HG02981 (cell line): Measurements from ENCODE around the gene DDX54.
"Not testable (repeated sequence)": the region's sequence is repeated elsewhere in the genome, so short reads cannot be mapped to it uniquely, and the experiment has no call there.

Experiments
- ATAC-seq: cut with Tn5 transposase; IDR thresholded peaks from one replicate; pipeline ENCODE4 v1.9.1; 2021; ENCODE audit warnings: mild to moderate bottlenecking, moderate library complexity; ENCODE audit not compliant: unreplicated experiment

The DDX54 gene

GRCh38 chr12:113220593-113221180 lies 35.4 kb upstream of the DDX54 start:
- no peak for ATAC-seq

DNA sequence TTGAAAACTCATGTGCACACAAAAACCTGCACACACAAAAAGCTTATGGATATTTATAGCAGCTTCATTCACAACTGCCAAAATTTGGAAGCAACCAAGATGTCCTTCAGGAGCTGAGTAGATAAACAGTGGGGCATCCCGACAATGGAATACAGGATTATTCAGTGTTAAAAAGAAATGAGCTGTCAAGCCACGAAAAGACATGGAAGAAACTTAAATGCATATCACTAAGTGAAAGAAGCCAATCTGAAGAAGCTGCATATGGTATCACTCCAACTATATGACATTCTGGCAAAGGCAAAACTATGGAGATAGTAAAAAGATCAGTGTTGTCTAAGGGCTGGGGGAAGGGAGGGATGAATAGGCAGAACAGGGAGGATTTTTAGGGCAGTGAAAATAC lies 30.7 kb upstream of the DDX54 start:
- no peak for ATAC-seq

DNA sequence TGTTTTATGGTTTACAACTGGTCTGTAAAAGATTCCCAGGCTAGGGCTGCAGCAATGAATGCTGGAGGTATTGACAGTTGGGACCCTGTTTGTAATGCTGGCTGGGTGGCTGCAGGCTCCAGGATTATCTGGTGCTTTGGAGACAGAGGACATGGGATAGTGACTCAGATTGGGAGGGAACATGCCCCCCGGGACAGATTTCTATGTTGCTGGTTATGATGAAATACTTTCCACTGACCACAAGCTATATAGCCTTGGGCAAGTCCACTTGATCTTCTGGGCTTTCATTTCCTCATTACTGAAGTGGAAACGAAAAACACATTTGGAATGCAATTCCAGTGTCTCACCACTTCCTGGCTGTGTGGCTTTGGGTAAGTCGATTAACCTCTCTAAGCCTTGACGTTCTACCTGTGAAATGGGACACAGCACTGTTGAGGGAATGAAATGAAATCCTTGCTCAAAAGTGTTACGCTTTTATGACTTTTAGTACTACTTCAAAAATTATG lies 29.7 kb upstream of the DDX54 start:
- no peak for ATAC-seq

- ATAC-seq, result no peak
Observed at GRCh38 chr12:113211160-113211559, 25.9 kb upstream of the DDX54 start.

GRCh38 chr12:113208041-113208934 lies 23.0 kb upstream of the DDX54 start:
- ATAC-seq, result peak; percentile 64

DNA sequence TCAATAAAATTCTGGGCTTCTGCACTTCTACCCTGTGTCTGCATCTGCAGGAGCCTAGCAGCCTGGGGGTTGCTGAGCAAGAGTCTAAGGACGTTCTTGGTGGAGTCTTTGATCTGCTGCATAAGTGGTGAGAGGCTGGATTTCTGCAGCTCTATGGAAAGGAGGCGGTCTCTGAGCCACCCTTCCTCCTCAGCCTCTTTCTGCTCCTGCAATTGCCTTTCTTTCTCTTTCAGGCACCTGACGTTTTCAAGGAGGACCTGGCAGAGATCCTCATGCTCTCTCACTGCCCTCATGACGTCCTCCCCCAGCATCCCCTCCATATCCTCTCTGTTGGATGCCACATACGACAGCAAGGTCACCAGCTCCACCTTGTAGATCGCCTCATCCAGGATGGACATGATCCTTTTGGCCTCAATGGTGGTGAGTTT lies 22.3 kb upstream of the DDX54 start:
- ATAC-seq, result no peak

GRCh38 chr12:113206802-113207201 lies 21.5 kb upstream of the DDX54 start:
- ATAC-seq, result not testable (repeated sequence)

DNA sequence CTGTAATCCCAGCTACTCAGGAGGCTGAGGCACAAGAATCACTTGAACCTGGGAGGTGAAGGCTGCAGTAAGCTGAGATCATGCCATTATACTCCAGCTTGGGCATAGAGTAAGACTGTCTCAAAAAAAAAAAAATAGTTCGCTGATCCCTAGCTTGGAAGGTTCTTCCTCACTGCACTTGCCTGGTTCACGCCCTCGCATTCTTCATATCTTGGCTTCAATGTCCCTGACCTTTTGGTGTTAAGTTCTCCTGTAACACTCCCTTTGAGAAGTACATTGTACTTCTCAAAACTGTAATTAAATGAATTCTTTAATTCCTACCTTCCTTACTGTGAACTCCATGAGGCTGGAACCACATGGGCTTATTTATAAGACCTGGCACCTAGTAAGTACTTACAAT lies 19.5 kb upstream of the DDX54 start:
- no peak for ATAC-seq

GRCh38 chr12:113203852-113204760 lies 18.8 kb upstream of the DDX54 start:
- no peak for ATAC-seq

DNA sequence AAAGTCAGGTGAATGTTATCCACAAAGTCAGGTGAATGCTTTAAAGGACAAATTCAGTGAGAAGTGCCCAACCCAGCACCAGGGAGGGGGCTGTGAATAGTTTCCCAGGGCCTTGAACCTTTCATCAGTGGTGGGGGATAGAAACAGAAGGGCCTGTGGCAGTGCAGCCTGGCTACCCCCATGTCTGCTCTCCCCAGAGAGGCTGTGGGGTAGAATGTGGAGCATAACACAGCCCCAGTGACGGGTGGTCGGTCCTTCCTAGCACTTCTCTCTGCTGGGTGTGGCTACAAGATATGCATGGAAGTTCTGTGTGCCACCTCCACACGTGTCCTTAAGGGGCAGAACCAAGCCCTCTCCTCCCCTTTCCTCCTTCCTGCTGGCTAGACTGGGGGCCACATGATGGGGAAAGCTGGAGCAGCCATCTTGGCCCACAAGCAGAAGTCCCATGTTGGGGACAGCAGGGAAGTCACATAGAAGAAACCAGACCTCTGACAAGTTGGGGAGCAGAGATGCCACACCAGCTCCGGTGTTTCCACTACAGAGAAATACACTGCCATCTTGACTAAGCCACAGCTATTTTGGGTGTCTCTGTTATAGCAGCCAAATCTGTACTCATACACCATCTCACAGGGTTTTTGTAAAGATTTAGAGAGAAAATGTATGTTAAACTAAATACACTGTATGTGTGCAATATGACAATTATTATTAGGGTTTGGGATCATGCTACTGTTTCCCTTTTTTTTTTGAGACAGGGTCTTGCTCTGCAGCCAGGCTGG lies 17.2 kb upstream of the DDX54 start:
- no peak for ATAC-seq

DNA sequence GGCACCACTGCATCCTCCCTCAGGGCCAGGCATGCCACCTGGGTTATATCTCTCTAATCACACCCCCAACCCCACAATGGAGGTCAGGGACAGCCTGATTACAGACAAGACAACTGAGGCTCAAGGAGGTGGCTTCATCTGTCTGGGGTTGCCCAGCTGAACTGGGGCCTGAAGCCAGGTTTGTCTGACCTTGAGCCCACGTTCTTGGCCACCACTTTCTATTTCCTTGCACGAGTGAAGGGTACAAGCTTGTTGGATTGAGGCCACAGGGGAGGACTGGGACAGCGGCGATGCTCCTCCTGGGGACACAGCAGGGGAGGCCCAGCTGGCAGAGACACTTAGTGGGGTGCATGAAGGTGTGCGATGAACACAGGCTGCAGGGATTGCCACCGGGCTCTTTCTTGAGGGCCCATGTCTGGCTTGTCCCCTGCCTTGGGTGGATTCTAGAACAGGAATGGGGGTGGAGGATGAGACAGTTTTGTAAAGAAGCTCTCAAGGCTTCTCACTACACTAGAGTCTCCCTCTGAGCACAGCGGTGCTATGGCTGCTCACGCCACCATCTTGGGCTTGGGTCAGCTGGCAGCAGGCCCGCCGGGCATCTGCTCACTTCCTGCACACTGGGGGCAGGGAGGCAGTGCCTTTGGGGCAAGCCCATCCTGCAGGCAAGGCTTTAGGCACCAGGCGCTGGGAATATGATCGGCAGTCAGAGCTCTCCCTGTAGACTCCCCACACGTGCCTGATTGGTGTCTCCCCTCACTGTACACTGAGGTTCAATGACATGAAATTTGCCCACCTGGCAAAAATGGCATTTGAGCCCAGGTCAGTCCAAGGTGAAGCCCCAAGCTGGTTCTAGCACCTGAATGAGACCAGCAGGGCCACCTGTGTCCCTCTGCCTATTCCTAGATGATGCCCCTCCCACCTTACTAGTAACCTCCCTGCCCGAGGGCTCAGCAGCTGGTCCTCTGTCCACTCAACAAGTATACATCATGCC lies 16.2 kb upstream of the DDX54 start:
- no peak for ATAC-seq

- no peak for ATAC-seq
Observed at GRCh38 chr12:113200021-113200797, 14.9 kb upstream of the DDX54 start.

DNA sequence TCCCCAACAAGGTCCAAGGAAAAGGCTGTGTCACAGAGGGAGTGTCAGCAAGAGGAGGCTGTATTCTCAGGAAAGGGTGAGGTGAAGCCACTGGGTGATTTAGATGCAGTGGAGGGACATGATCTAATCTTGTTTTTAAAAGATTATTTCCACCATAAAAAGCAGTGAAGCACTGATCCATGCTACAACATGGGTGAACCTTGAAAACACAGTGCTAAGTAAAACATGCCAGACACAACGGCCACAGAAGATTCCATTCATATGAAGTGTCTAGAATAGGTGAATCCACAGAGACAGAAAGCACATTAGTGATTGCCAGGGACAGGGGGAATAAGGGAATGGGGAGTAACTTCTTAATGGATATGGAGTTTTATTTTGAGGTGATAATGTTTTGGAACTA lies 13.0 kb upstream of the DDX54 start:
- ATAC-seq, result no peak

DNA sequence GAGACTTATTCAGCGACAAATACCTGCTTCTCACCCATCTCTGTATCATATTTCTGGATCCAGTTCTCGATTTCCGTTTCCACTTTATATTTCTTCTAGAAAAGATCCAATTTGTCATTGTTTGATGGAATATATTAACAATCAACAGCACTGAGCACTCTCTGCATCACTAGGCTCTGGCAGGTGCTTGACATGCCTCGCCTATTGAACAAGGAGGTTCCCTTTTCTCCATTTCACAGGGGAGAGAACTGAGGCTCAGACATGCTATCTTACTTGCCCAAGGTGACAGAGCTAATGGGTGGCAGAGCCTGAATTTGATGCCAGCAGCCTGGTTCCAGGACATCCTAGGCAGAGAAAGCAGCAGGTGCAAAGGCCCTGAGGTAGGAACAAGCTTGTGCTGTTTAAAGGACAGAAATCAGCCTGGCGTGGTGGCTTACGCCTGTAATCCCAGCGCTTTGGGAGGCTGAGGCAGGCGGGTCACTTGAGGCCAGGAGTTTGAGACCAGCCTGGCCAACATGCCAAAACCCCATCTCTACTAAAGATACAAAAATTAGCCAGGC lies 12.3 kb upstream of the DDX54 start:
- no peak for ATAC-seq

- peak; percentile 87 for ATAC-seq
Observed at GRCh38 chr12:113196990-113197389, 11.7 kb upstream of the DDX54 start.

DNA sequence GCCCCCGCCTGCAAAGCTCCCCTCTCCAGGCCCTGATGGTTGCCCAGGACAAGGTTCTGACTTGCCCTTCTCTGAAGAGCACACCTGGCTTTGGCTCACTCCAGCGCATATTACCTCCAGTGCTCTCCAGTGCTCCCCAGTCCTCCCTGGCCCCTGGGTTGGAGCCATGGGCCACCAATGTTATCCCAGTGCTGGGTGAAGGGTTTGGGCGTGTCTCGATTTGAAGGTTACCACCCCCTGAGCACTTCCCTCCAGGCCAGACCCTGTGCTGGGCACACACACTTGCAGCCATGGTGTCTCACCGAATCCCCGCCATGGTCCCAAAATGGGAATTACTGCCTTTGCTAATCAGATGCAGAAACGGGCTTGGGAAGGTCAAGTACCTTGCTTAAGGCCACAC lies 11.3 kb upstream of the DDX54 start:
- no peak for ATAC-seq

DNA sequence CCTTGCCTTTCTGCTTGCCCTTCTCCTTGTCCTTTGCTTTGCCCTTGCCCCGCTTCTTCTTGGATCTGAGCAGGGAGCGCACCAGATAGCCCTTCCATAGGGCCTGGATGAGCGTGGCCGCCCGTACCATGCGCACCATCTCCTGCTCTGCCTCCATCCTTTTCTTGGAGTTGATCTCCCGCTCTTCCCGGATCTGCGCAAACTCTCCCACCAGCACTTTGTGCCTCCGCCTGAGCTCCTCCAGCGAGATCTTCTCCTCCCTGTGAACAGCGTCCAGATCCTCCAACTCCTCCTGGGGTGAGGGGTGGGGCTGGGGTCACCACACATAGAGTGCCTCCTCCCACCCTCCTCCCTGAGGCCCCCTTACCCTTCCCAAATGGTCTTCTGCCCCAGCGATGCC lies 10.3 kb upstream of the DDX54 start:
- ATAC-seq, result no peak

DNA sequence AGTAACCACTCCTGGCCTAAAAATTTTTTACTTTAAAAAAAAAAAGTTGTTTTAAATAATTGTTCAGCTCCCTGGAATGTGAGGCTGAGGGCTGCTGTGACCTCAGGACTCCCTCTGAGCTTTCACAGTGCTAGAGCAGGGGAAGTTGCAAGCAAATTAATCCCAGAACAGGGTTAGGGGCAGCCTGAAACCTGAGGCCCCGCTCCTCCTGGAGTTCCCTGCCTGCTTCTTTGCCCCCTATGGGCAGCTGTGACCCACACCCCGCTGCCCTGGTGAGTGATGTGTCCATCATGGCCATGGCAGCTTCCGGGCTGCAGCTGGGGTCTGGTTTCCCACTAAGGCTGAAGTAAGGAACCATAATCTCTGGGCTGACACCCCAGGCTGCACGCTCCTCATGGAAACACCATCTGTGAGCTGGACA lies 9.7 kb upstream of the DDX54 start:
- no peak for ATAC-seq
